A673 (cell line): Measurements from ENCODE around the gene FRS3.

Experiments
- EZH2 ChIP-seq: fragments of 200-600 bp; sonication (generic); IDR thresholded peaks from 2 replicates; pipeline ENCODE4 v1.6.1; 2017; ENCODE audit warnings: borderline replicate concordance, low read depth, mild to moderate bottlenecking, mixed read lengths, antibody characterized with exemption, low read length; ENCODE audit not compliant: poor library complexity, severe bottlenecking
- TF ChIP-seq, protein P1 (sequence below): fragments of 300-800, 200-600 bp; sonication (generic); conservative IDR thresholded peaks from 2 replicates; pipeline ENCODE4 v1.5.1; 2017; ENCODE audit warnings: low read depth, mild to moderate bottlenecking, antibody characterized with exemption, low read length, moderate library complexity, mixed read lengths

DNA sequence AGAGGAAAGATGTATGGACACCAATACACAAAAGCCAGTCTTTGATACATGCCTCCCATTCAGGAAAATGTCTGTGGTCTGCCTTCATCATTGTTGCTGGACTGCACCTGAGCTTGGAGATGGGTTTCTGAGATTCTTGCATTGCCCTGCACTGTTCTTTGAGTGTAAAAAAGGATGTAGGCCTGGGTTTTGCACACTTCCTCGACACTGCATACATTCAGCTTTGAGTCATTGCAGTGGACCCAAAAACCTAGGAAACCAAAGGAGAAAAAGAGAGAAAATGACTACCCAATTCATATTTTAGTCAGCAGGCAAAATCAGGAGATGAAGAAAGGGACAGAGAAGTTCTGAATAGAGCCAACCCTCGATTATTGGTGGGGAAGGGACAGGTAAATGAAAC lies 16.8 kb upstream of the FRS3 start:
- TF ChIP-seq, protein P1, sequence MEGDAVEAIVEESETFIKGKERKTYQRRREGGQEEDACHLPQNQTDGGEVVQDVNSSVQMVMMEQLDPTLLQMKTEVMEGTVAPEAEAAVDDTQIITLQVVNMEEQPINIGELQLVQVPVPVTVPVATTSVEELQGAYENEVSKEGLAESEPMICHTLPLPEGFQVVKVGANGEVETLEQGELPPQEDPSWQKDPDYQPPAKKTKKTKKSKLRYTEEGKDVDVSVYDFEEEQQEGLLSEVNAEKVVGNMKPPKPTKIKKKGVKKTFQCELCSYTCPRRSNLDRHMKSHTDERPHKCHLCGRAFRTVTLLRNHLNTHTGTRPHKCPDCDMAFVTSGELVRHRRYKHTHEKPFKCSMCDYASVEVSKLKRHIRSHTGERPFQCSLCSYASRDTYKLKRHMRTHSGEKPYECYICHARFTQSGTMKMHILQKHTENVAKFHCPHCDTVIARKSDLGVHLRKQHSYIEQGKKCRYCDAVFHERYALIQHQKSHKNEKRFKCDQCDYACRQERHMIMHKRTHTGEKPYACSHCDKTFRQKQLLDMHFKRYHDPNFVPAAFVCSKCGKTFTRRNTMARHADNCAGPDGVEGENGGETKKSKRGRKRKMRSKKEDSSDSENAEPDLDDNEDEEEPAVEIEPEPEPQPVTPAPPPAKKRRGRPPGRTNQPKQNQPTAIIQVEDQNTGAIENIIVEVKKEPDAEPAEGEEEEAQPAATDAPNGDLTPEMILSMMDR, result no peak
- TF ChIP-seq EZH2, result no peak
